ENCODE data around the gene NCK2.
A peak's percentile ranks its signal among the peaks of the same experiment; 100 is the strongest.

Gene NCK2

GRCh38 chr2:105737980-105738657 is 6.6 kb upstream of the NCK2 start:
- DNase-seq: no peak

GRCh38 chr2:105738658-105739241 is 6.0 kb upstream of the NCK2 start:
- DNase-seq: no peak

GRCh38 chr2:105739426-105739825 is 5.3 kb upstream of the NCK2 start:
- DNase-seq: no peak

- DNase-seq: no peak
These were observed 4.7 kb upstream of the NCK2 start for GRCh38 chr2:105739944-105740530.

- DNase-seq: no peak
These were observed 3.5 kb upstream of the NCK2 start for GRCh38 chr2:105741174-105741573.

- DNase-seq: no peak
These were observed 3.1 kb upstream of the NCK2 start for GRCh38 chr2:105741617-105742016.

GRCh38 chr2:105744091-105744908 is 412 bp upstream of the NCK2 start:
- peak; percentile 78 for DNase-seq

- peak; percentile 78 for DNase-seq
These were observed 1.7 kb downstream of the NCK2 start for GRCh38 chr2:105746177-105747080.

GRCh38 chr2:105747254-105747894 is 2.7 kb downstream of the NCK2 start:
- no peak for DNase-seq

- DNase-seq: no peak
These were observed 3.3 kb downstream of the NCK2 start for GRCh38 chr2:105747991-105748390.

GRCh38 chr2:105748566-105748965 is 3.9 kb downstream of the NCK2 start:
- DNase-seq: no peak

- peak; percentile 59 for DNase-seq
These were observed 5.1 kb downstream of the NCK2 start for GRCh38 chr2:105749583-105750400.

GRCh38 chr2:105750735-105751134 is 6.0 kb downstream of the NCK2 start:
- DNase-seq: no peak

- DNase-seq: no peak
These were observed 6.6 kb downstream of the NCK2 start for GRCh38 chr2:105751272-105751671.

- DNase-seq: no peak
These were observed 8.1 kb downstream of the NCK2 start for GRCh38 chr2:105752691-105753358.

- no peak for DNase-seq
These were observed 8.7 kb downstream of the NCK2 start for GRCh38 chr2:105753380-105753779.

GRCh38 chr2:105754011-105754410 is 9.3 kb downstream of the NCK2 start:
- peak; percentile 24 for DNase-seq

- no peak for DNase-seq
These were observed 10.3 kb downstream of the NCK2 start for GRCh38 chr2:105754994-105755393.

GRCh38 chr2:105755895-105756294 is 11.2 kb downstream of the NCK2 start:
- DNase-seq: peak; percentile 14

GRCh38 chr2:105756435-105756834 is 11.7 kb downstream of the NCK2 start:
- no peak for DNase-seq
